Ecto neural progenitor cell (in vitro differentiated cells): ENCODE results near the gene SGPP2.
A peak's percentile ranks its signal among the peaks of the same experiment; 100 is the strongest.
"Not testable (repeated sequence)": the region's sequence is repeated elsewhere in the genome, so short reads cannot be mapped to it uniquely, and the experiment has no call there.

Experiments used
- DNase-seq: peaks from one replicate; pipeline ENCODE4 v3.0.0-alpha.2; 2018; ENCODE audit warnings: low spot score

The SGPP2 gene

GRCh38 chr2:222424276-222424728 is at the start of gene SGPP2:
TSS of gene SGPP2 (plus strand) at chr2:222424543. CDS start at chr2:222424603, 60 bp downstream.
- DNase-seq, result peak; percentile 53

- no peak for DNase-seq
Observed at GRCh38 chr2:222375798-222376197, 48.5 kb upstream of the SGPP2 start.

GRCh38 chr2:222380456-222380855 is 43.9 kb upstream of the SGPP2 start:
- DNase-seq, result no peak

- no peak for DNase-seq
Observed at GRCh38 chr2:222381566-222381965, 42.8 kb upstream of the SGPP2 start.

- DNase-seq, result no peak
Observed at GRCh38 chr2:222383255-222383654, 41.1 kb upstream of the SGPP2 start.

- no peak for DNase-seq
Observed at GRCh38 chr2:222391743-222392285, 32.5 kb upstream of the SGPP2 start.

GRCh38 chr2:222393733-222394267 is 30.5 kb upstream of the SGPP2 start:
- no peak for DNase-seq

- DNase-seq, result no peak
Observed at GRCh38 chr2:222398446-222398885, 25.9 kb upstream of the SGPP2 start.

GRCh38 chr2:222399038-222399783 is 25.1 kb upstream of the SGPP2 start:
- DNase-seq, result no peak

- DNase-seq, result no peak
Observed at GRCh38 chr2:222404151-222404905, 20.0 kb upstream of the SGPP2 start.

- DNase-seq, result no peak
Observed at GRCh38 chr2:222408684-222409083, 15.7 kb upstream of the SGPP2 start.

- no peak for DNase-seq
Observed at GRCh38 chr2:222410534-222410933, 13.8 kb upstream of the SGPP2 start.

- not testable (repeated sequence) for DNase-seq
Observed at GRCh38 chr2:222412334-222412733, 12.0 kb upstream of the SGPP2 start.

GRCh38 chr2:222413295-222413911 is 10.9 kb upstream of the SGPP2 start:
- no peak for DNase-seq

GRCh38 chr2:222418739-222419138 is 5.6 kb upstream of the SGPP2 start:
- no peak for DNase-seq

- DNase-seq, result no peak
Observed at GRCh38 chr2:222420508-222420907, 3.8 kb upstream of the SGPP2 start.

- DNase-seq, result no peak
Observed at GRCh38 chr2:222421626-222422025, 2.7 kb upstream of the SGPP2 start.

- DNase-seq, result no peak
Observed at GRCh38 chr2:222423186-222423585, 1.2 kb upstream of the SGPP2 start.

- DNase-seq, result no peak
Observed at GRCh38 chr2:222423632-222424275, 589 bp upstream of the SGPP2 start.

- DNase-seq, result peak; percentile 59
Observed at GRCh38 chr2:222424729-222425671, 657 bp downstream of the SGPP2 start.
